ENCODE results near the gene TIAM2.

Gene TIAM2

DNA sequence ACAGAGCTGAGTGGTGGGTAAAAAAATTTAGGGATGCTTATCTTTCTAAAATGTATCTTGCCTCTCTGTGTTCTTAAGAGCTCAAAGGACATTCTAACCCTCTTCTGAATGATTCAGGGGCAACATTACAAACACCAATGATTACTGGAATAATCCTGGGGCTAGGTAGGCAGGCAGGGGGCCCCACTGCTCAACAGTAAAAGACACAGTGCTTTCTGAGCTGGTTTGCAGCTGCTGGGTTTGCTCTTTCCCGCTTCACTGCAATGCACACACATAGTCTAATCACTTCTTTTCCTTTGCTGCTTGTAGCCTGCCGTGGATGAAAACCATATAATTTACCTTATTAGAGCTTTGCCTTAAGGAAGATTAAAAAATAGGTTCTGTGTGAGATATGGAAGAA is 292.6 kb downstream of the TIAM2 start:
- DNase-seq (ENCODE audit: low read depth in 2 of 2) = no peak

DNA sequence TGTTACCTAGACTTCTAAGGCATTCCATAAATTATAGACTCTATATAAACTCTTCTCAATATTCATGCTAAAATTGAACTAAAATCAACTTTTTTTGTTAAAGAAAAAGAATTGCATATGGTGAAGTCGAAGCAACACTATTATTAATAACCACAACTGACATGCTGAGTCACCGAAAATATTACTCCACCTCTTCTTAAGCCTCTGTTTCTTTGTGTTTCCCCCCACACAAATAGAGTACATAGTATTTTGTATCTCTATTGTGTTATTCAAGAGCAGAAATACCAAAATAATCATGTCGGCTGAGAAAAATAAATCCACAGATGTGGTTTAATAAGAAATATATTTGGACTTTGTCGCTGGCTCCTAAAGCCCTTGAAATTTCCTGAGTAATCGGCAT is 295.4 kb downstream of the TIAM2 start:
- DNase-seq (ENCODE audit: low read depth in 2 of 2) = no peak

GRCh38 chr6:155291291-155291690 is 296.2 kb downstream of the TIAM2 start:
- DNase-seq (ENCODE audit: low read depth in 2 of 2) = no peak

DNA sequence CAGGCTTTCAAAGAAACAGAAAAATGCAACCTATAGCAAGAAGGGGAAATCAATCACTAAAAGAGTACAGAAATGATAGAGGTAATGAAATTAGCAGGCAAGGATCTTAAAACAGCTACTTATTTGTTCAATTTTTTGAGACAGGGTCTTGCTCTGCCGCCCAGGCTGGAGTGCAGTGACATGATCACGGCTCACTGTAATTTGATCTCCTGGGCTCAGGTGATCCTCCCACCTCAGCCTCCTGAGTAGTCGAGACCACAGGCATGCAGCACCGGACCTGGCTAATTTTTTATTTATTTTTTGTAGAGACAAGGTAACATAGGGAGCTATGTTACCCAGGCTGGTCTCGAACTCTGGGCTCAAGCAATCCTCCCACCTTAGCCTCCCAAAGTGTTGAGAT is 297.6 kb downstream of the TIAM2 start:
- DNase-seq (ENCODE audit: low read depth in 2 of 2) = no peak

GRCh38 chr6:155297669-155298068 is 302.6 kb downstream of the TIAM2 start:
- DNase-seq (ENCODE audit: low read depth in 2 of 2) = no peak

- no peak for DNase-seq (ENCODE audit: low read depth in 2 of 2)
Measured at GRCh38 chr6:155301867-155302266, 306.8 kb downstream of the TIAM2 start.

DNA sequence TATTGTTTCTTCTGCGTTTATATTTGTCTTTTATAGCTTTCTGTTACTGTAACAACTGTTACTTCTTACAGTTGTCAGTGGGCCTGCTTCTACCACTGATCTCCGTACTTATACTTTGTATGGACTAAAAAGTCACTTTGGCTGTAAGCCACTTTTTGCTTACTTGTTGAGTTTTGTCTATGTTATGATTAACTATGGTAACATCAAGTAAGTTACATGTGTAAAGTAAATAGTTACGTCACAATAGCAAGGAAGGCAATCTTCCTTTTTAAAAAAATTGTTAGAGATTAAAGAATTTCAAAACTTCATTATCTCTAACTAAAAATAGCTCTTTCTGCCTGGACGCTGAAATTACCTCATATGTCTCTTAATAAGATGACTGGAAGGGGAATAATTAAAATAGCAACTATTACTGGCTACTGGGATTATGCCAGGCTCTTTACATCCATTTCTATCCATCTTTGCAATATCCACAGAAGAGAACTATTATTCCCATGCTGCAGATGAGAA is 308.3 kb downstream of the TIAM2 start:
- no peak for DNase-seq (ENCODE audit: low read depth in 2 of 2)

- no peak for DNase-seq (ENCODE audit: low read depth in 2 of 2)
Measured at GRCh38 chr6:155306958-155307357, 311.8 kb downstream of the TIAM2 start.
